BE2C (cell line): ENCODE measurements around the gene SMARCB1.
A peak's percentile ranks its signal among the peaks of the same experiment; 100 is the strongest.

ENCODE experiments used
- DNase-seq: peaks from one replicate; pipeline ENCODE4 v3.0.0-alpha.2; 2020
- H3K27me3 ChIP-seq: fragments of 250-450 bp; sonication (Bioruptor Pico); 2 replicates; pipeline ENCODE4 v1.5.1; 2020; ENCODE audit warnings: mild to moderate bottlenecking
- H3K36me3 ChIP-seq: fragments of 250-450 bp; sonication (Bioruptor Pico); 2 replicates; pipeline ENCODE4 v1.5.1; 2020; ENCODE audit warnings: mild to moderate bottlenecking
- H3K4me1 ChIP-seq: fragments of 250-450 bp; sonication (Bioruptor Pico); 2 replicates; pipeline ENCODE4 v1.5.1; 2020
- H3K4me3 ChIP-seq: 2 replicates; pipeline ENCODE4 v1.5.1; 2011; ENCODE audit warnings: low read depth, low read length
- H3K9me3 ChIP-seq: fragments of 250-450 bp; sonication (Bioruptor Pico); 2 replicates; pipeline ENCODE4 v1.5.1; 2020
- CTCF ChIP-seq: IDR thresholded peaks from 2 replicates; pipeline ENCODE4 v1.5.1; 2012; ENCODE audit warnings: mild to moderate bottlenecking, low read depth, low read length

The SMARCB1 gene

GRCh38 chr22:23822101-23822671 lies 35.4 kb downstream of the SMARCB1 start:
- DNase-seq, result no peak
- Histone ChIP-seq H3K27me3 (no peaks in the 10 kb centered on the region), H3K4me1 (peaks cover 15% of the 10 kb centered on the region), H3K9me3 (no peaks in the 10 kb centered on the region), H3K4me3 (no peak overlapping the region), H3K36me3 (peaks cover 81% of the 10 kb centered on the region)
- TF ChIP-seq CTCF, result no peak

GRCh38 chr22:23823331-23823791 lies 36.6 kb downstream of the SMARCB1 start:
- Histone ChIP-seq H3K27me3 (no peaks in the 10 kb centered on the region), H3K4me1 (peaks cover 22% of the 10 kb centered on the region), H3K4me3 (no peak overlapping the region), H3K9me3 (no peaks in the 10 kb centered on the region), H3K36me3 (peaks cover 81% of the 10 kb centered on the region)
- DNase-seq, result no peak
- no peak for TF ChIP-seq CTCF

DNA sequence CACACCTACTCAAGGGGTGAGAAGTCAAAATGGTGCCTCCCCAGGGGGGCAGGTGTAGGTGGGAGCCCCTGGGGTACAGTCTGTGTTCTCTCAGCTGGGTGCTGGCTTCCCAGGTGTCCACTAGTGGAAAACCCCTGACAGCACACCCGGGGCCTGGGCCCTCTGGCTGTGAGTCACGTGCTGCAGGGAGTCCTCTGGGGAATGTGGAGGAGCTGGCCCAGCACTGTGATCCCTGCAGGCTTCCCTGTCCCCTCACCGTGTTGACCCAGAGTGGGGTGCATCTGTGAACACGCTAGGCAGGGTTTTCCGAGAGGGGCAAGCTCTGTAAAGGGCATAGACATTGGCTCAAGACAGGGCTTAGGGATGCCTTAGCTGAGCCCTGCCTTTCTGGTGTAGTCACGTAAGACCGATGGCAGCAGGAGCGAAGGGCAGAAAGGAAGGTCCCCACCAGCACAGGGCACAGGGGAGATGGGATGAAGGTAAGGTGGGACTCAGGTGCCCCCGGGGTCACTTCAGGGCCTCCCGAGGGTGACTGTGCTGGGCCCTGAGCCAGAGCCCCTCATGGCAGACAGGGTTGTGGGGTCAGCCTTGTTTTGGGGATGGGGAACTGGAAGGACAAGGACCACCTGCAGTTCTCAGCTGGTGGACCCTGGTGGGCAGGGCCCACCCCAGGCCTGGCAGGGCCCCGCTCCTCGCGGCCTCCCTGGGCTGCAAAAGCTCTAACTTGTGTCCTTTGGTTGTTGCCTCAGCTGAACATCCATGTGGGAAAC lies 37.9 kb downstream of the SMARCB1 start:
- H3K36me3 ChIP-seq, result peaks cover 84% of the 10 kb centered on the region
- no peak overlapping the region for H3K4me3 ChIP-seq
- peaks cover 22% of the 10 kb centered on the region for H3K4me1 ChIP-seq
- no peaks in the 10 kb centered on the region for H3K27me3 ChIP-seq
- no peaks in the 10 kb centered on the region for H3K9me3 ChIP-seq
- TF ChIP-seq CTCF, result no peak
- peak; percentile 26 for DNase-seq

- no peak for TF ChIP-seq CTCF
- Histone ChIP-seq H3K27me3 (no peaks in the 10 kb centered on the region), H3K4me1 (peaks cover 22% of the 10 kb centered on the region), H3K36me3 (peaks cover 83% of the 10 kb centered on the region), H3K9me3 (no peaks in the 10 kb centered on the region), H3K4me3 (no peak overlapping the region)
- DNase-seq, result no peak
Measured at GRCh38 chr22:23825246-23825905, 38.6 kb downstream of the SMARCB1 start.

- peak; percentile 74 for DNase-seq
- H3K27me3 ChIP-seq, result no peaks in the 10 kb centered on the region
- no peak for TF ChIP-seq CTCF
- H3K9me3 ChIP-seq, result no peaks in the 10 kb centered on the region
- H3K36me3 ChIP-seq, result peaks cover 82% of the 10 kb centered on the region
- H3K4me1 ChIP-seq, result peaks cover 22% of the 10 kb centered on the region
- no peak overlapping the region for H3K4me3 ChIP-seq
Measured at GRCh38 chr22:23826510-23827350, 40.0 kb downstream of the SMARCB1 start.
